Measurements from ENCODE around the gene CR1L. TPM values are rescaled to one million over a fixed set of nuclear protein-coding genes. Genes with fewer than 3 reads are reported as not detected.
"Not testable (repeated sequence)": the region's sequence is repeated elsewhere in the genome, so short reads cannot be mapped to it uniquely, and the experiment has no call there.

CR1L gene
- total RNA-seq, 4 donors from 2014 or later = not detected

GRCh38 chr1:207711285-207711684 is 66.4 kb downstream of the CR1L start:
- H3K27ac ChIP-seq = no peak overlapping the region
- ATAC-seq (no peak), DNase-seq (no peak)
- intact Hi-C loops (cut with DNase I; ENCODE audit: low total_unique reads) (no loop called here), in situ Hi-C loops (cut with MboI; ENCODE audit: low sequenced_read_pairs in 4 of 4) (no loop called here)
- H3K4me1 ChIP-seq = no peaks in the 10 kb centered on the region
- no peaks in the 10 kb centered on the region for H3K9me3 ChIP-seq
- TF ChIP-seq CTCF (IDR thresholded peaks at IDR 0.05 in 4 of 5, conservative IDR thresholded peaks at IDR 0.05 in 1 of 5) (no peak), POLR2A (IDR thresholded peaks at IDR 0.05) (no peak)
- H3K27me3 ChIP-seq = no peaks in the 10 kb centered on the region
- no peak overlapping the region for H3K4me3 ChIP-seq
- no peaks in the 10 kb centered on the region for H3K36me3 ChIP-seq

DNA sequence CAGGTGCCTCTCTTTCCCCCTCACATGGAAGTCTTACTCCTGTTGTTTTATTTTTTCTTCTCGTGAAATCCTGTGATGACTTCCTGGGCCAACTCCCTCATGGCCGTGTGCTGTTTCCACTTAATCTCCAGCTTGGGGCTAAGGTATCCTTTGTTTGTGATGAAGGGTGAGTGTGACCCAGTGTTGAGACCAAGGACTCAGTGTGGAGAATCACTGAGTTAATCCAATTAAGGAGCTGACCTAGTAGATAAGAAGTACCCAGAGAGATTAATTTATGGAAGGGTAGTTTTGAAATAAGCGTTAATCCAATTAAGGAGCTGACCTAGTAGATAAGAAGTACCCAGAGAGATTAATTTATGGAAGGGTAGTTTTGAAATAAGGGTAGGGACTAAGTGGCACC is 67.8 kb downstream of the CR1L start:
- H3K4me1 ChIP-seq; H3K9me3 ChIP-seq; H3K36me3 ChIP-seq; H3K27me3 ChIP-seq; intact Hi-C loops (cut with DNase I; ENCODE audit: low total_unique reads); H3K4me3 ChIP-seq; DNase-seq; H3K27ac ChIP-seq; ATAC-seq; in situ Hi-C loops (cut with MboI; ENCODE audit: low sequenced_read_pairs in 4 of 4): not testable (repeated sequence)

DNA sequence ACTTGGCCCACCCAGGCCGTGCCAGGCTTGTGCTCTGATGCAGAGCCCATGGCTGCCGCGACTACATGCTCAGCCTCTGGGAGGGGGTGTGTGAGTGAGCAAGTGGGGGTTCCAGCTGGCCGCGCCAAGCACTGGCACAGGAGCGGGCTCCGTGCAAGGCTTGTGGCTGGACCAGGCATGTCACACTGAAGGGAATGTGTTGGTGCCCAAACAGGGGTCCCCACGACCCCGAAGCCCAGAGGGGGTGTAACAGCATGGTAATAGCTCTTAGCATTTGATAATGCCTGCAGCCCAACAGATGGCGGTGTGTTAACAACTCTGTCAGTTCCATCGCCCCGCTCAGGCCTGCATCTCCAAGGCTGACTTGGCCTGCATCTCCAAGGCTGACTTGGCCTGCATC is 68.6 kb downstream of the CR1L start:
- Histone ChIP-seq H3K27me3 (no peaks in the 10 kb centered on the region), H3K36me3 (no peaks in the 10 kb centered on the region), H3K4me1 (no peaks in the 10 kb centered on the region), H3K4me3 (no peak overlapping the region), H3K27ac (no peak overlapping the region), H3K9me3 (no peaks in the 10 kb centered on the region)
- intact Hi-C loops (cut with DNase I; ENCODE audit: low total_unique reads) = no loop called here
- in situ Hi-C loops (cut with MboI; ENCODE audit: low sequenced_read_pairs in 4 of 4) = no loop called here
- ATAC-seq (no peak), DNase-seq (no peak)
- no peak for TF ChIP-seq POLR2A (IDR thresholded peaks at IDR 0.05)
- no peak for TF ChIP-seq CTCF (IDR thresholded peaks at IDR 0.05 in 4 of 5, conservative IDR thresholded peaks at IDR 0.05 in 1 of 5)

- no peaks in the 10 kb centered on the region for H3K27me3 ChIP-seq
- intact Hi-C loops (cut with DNase I; ENCODE audit: low total_unique reads) (no loop called here), in situ Hi-C loops (cut with MboI; ENCODE audit: low sequenced_read_pairs in 4 of 4) (no loop called here)
- ATAC-seq (no peak), DNase-seq (no peak)
- TF ChIP-seq POLR2A (IDR thresholded peaks at IDR 0.05) (no peak), CTCF (IDR thresholded peaks at IDR 0.05 in 4 of 5, conservative IDR thresholded peaks at IDR 0.05 in 1 of 5) (no peak)
- H3K27ac ChIP-seq = no peak overlapping the region
- no peaks in the 10 kb centered on the region for H3K4me1 ChIP-seq
- no peaks in the 10 kb centered on the region for H3K36me3 ChIP-seq
- no peak overlapping the region for H3K4me3 ChIP-seq
- H3K9me3 ChIP-seq = no peaks in the 10 kb centered on the region
These were observed 74.3 kb downstream of the CR1L start for GRCh38 chr1:207719234-207719633.

DNA sequence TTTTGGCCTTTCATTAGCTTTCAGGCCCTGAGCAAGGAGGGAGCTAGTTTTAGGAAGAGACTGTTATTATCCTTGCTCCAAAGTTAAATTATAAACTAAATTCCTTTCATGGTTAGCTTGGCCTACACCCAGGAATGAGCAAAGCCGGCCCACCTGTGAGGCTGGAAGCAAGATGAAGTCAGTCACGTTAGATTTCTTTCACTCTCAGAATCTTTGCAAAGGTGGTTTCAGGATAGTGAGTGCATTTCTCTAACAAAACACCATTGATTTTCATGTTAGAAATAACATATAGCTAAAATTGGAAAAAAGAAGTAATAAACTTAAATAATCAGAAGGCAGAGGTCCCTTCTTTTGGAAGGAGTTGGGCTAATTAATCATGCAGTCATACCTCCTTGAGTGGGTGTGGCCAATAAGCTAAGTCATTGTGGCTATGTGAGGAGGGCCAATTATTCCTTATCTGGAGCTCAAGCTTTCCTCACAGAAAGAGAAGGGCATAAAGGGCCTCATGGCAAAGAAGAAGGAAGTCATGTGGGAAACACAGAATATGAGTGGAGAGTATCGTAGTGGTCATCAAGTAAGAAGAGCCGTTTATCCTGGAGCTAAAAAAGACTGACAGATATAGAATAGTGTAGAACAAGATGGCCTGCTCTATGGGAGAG is 83.4 kb downstream of the CR1L start:
- H3K4me3 ChIP-seq; intact Hi-C loops (cut with DNase I; ENCODE audit: low total_unique reads); H3K9me3 ChIP-seq; H3K36me3 ChIP-seq; DNase-seq; H3K27ac ChIP-seq; H3K27me3 ChIP-seq; H3K4me1 ChIP-seq; in situ Hi-C loops (cut with MboI; ENCODE audit: low sequenced_read_pairs in 4 of 4); ATAC-seq: not testable (repeated sequence)

DNA sequence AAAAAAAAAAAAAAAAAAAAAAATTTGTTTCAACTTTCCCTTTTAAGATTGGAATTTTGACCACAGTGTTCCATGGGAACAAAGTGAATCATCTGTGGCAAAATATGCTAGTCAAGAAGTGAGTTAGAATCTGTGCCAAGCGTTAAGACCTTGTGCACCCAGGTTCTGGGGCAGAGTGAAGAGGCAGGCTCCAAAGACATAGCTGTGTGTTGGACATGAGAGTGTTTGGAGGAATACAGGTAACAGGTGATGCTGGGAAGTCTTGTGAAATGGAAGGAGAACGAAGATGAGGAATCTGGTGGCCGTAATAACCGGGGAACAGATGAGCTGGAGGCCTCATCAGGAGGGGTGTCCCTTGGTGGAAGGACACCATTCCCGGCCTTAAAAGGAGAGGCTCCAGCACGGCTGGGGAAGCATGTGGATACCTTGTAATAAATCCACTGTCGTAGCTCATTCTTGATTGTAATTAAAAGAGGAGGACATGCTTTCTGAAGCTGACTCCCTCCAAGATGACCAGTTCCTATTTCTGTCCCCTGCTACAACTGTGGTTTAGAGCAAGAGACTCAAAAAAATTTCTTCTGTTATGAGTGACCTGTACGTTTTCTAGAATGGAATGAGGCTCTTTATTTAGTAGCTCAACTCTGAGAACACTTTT is 92.7 kb downstream of the CR1L start:
- H3K27ac ChIP-seq; H3K27me3 ChIP-seq; H3K4me3 ChIP-seq; DNase-seq; in situ Hi-C loops (cut with MboI; ENCODE audit: low sequenced_read_pairs in 4 of 4); H3K36me3 ChIP-seq; intact Hi-C loops (cut with DNase I; ENCODE audit: low total_unique reads); ATAC-seq; H3K9me3 ChIP-seq; H3K4me1 ChIP-seq: not testable (repeated sequence)

- H3K9me3 ChIP-seq; DNase-seq; H3K36me3 ChIP-seq; intact Hi-C loops (cut with DNase I; ENCODE audit: low total_unique reads); H3K27ac ChIP-seq; ATAC-seq; H3K4me3 ChIP-seq; H3K27me3 ChIP-seq; H3K4me1 ChIP-seq; in situ Hi-C loops (cut with MboI; ENCODE audit: low sequenced_read_pairs in 4 of 4): not testable (repeated sequence)
These were observed 93.3 kb downstream of the CR1L start for GRCh38 chr1:207738158-207738659.

Measured in gastrocnemius medialis (tissue), 4 donors.